ENCODE measurements around the gene SMYD3.

- TF ChIP-seq CTCF (IDR thresholded peaks at IDR 0.05; ENCODE audit: insufficient read depth, low read length) (no peak), REST (IDR thresholded peaks at IDR 0.05; ENCODE audit: insufficient replicate concordance, low read depth) (no peak), GABPA (IDR thresholded peaks at IDR 0.05; ENCODE audit: low read depth) (no peak), POLR2AphosphoS5 (IDR thresholded peaks at IDR 0.05; ENCODE audit: low read depth) (no peak), SPI1 (IDR thresholded peaks at IDR 0.05; ENCODE audit: borderline replicate concordance, low read depth) (no peak)
Measured at GRCh38 chr1:246161626-246162025, 345.5 kb downstream of the SMYD3 start.
